ENCODE measurements around the gene SLC22A3.
"Not testable (repeated sequence)": the region's sequence is repeated elsewhere in the genome, so short reads cannot be mapped to it uniquely, and the experiment has no call there.

SLC22A3 gene

DNA sequence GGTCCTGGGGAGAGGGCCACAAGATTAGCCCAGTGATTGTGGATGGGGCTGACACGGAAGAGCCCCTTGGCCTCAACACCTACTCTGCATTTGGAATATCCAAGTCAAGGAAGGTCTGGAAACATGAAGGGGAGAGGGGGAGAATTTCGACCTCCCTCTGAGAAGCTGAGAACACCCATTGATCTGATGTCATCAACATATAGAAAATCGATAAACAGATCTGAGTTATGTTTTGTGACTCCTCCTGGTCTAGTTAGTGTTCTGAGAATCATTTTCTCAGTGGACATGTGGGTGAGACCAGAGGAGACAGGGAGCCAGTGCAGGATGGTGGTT, 108.0 kb downstream of the SLC22A3 start:
- Mint-ChIP-seq H3K27ac (no peak overlapping the region), H3K9me3 (no peaks in the 10 kb centered on the region)

DNA sequence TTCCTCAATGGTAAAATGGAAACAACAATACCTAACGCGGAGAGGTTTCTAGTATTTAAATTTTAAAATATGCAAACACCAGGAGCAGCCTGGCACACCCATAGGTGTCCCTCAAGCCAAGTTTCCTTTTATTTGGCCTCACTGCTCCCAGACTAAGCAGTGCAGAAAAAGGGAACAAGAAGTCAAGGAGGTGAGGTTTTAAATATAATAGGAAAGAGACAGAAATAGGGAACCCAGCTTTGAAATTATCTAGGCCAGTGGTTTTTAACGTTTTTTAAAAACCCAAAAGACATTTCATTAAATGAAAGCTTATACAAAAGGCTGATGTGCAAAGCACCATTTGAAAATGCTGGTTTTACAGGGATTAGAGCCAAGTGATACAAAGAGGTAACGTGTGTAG, 109.6 kb downstream of the SLC22A3 start:
- ATAC-seq (replicated peaks) (no peak), DNase-seq (no peak)
- peak overlapping the region in 1 of 2 donors; percentile 17 for H3K4me3 Mint-ChIP-seq
- H3K27ac Mint-ChIP-seq = no peak overlapping the region
- peaks cover 2% of the 10 kb centered on the region for H3K36me3 Mint-ChIP-seq (ENCODE audit: insufficient read depth)
- no peaks in the 10 kb centered on the region for H3K9me3 Mint-ChIP-seq
- H3K4me1 Mint-ChIP-seq (ENCODE audit: low read depth in 2 of 2) = peaks cover 41 to 51% of the 10 kb centered on the region in 2 donors
- H3K27me3 Mint-ChIP-seq = no peaks in the 10 kb centered on the region

More for the DNA sequence above, 108.0 kb downstream of the SLC22A3 start:
- DNase-seq (no peak), ATAC-seq (replicated peaks) (no peak)
- Mint-ChIP-seq H3K27me3 (no peaks in the 10 kb centered on the region), H3K36me3 (ENCODE audit: insufficient read depth) (peaks cover 2% of the 10 kb centered on the region), H3K4me1 (ENCODE audit: low read depth in 2 of 2) (peaks cover 31 to 38% of the 10 kb centered on the region in 2 donors), H3K4me3 (no peak overlapping the region)

DNA sequence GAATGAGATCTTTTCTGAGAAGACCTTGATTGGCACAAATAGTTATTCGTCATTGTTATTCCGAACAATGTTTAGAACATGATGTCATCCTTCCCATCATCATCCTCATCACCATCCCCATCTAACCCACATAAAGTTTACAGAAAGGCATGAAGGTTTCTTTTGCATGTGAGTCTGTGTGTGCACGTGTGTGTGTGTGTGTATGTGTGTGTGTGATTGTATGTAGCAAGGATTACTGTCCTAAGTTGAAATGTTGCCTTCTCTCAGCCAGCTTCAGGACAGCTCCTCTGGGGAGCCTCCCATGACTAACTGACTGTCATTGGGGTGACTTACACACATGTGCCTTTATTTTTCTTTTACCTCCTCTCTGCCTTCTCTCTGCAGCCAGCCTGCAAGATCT, 113.5 kb downstream of the SLC22A3 start:
- Mint-ChIP-seq H3K9me3 (no peaks in the 10 kb centered on the region), H3K4me3 (peak overlapping the region; percentile 67 to 75), H3K27ac (peak overlapping the region in 1 of 2 donors; percentile 71), H3K27me3 (no peaks in the 10 kb centered on the region), H3K36me3 (ENCODE audit: insufficient read depth) (peaks cover 2% of the 10 kb centered on the region), H3K4me1 (ENCODE audit: low read depth in 2 of 2) (peaks cover 63 to 76% of the 10 kb centered on the region in 2 donors)
- DNase-seq (no peak), ATAC-seq (replicated peaks) (no peak)

DNA sequence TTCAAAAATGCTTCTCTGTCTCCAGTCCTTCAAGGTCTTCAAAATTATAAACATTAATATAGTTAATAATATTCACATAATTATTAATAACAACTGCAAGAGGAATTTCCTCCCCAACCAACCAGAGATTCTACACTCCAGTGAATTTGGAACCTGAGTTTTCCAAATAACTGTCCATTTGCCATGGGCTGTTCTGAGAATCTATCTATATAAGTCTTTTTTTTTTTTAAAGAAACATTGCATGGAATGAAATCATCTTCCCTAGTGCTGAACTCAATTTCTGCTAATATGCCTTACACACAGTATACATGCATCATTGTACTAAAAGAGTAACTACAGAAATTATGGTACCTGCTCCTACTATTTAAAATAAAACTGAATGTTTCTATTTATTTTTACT, 113.9 kb downstream of the SLC22A3 start:
- DNase-seq (no peak), ATAC-seq (replicated peaks) (peak; percentile 9)
- Mint-ChIP-seq H3K4me1 (ENCODE audit: low read depth in 2 of 2) (peaks cover 66 to 79% of the 10 kb centered on the region in 2 donors), H3K27me3 (no peaks in the 10 kb centered on the region), H3K4me3 (peak overlapping the region; percentile 67 to 75), H3K9me3 (no peaks in the 10 kb centered on the region), H3K27ac (peak overlapping the region; percentile 71 to 77), H3K36me3 (ENCODE audit: insufficient read depth) (peaks cover 2% of the 10 kb centered on the region)

DNA sequence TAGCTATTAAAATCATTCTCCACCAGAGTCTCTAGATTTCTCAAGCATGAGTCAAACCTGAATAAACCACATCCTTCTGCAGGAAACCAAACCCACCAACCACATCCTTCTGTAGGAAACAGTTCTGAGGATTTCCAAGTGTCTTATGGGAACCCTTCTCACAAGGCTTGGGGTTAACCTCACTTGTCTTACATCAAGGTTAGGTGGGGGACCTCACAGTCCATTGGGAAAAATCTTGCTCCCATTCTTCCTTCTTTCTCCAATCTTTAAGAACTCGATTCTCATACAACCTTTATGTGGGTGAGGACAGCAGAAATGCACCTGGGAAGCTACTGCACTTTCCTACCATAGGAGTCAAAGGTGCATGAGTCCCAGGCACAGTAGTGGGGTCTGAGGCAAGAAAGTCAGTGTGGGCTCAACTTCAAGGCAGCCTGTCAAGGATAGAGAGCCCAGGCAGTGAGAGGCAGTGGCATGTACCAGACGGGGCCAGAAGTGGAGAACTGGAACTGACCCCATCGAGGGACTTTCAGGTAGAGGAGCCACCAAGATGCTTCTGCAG, 114.5 kb downstream of the SLC22A3 start:
- Mint-ChIP-seq H3K27me3 (no peaks in the 10 kb centered on the region), H3K27ac (peak overlapping the region; percentile 71 to 77), H3K36me3 (ENCODE audit: insufficient read depth) (peaks cover 2% of the 10 kb centered on the region), H3K9me3 (no peaks in the 10 kb centered on the region), H3K4me1 (ENCODE audit: low read depth in 2 of 2) (peaks cover 63 to 77% of the 10 kb centered on the region in 2 donors), H3K4me3 (peak overlapping the region; percentile 67 to 75)
- DNase-seq (peak; percentile 55 to 66 (median 55)), ATAC-seq (replicated peaks) (peak; percentile 98)

DNA sequence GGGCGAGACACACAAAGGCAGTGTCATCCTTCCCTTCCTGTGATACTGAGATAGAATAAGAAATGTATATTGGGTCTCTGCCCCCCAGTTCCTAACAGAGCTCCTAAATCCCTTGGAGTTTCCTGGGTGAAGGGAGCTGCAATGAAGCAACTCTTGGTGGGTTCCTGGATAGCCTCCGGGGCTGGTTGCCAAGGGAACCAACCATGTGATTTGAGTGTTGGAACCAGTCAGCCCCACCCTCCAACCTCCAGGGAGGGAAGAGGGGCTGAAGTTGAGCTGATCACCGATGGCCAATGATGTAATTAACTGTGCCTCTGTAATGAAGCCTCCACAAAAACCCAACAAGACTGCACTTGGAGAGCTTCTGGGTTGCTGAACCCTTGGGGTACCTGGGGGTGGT, 116.6 kb downstream of the SLC22A3 start:
- no peak for ATAC-seq (replicated peaks)

DNA sequence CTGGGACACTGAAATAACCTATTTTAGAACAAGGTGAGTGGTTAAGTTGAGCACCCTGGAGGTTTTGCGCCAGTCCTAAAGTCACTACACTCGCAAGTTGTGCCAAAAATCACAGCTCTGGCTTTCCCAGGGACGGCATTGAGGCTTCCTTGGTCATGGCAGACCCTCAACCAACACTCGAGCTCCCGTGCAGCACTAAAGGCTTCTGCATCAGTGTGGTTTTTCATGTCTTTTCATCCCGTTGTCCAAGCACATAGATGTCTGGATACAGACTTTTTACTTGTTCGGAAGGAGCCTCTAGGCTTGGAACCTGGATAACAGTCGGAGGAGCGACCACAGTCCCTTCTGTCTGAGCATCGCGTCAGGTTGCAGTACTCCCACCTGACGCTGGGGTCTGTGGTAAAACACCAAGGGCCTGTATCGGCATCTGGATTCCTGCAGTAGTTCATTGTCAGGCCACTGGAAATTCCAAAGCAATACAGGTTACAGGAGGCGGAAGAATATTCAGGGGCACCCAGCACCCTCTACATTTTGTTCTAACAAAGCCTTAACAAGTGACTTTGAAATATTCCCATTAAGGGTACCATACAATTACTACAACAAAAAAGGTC, 119.2 kb downstream of the SLC22A3 start:
- H3K4me3 Mint-ChIP-seq; DNase-seq; H3K27me3 Mint-ChIP-seq; ATAC-seq (replicated peaks); H3K36me3 Mint-ChIP-seq (ENCODE audit: insufficient read depth); H3K9me3 Mint-ChIP-seq; H3K27ac Mint-ChIP-seq: not testable (repeated sequence)
- peaks cover 32 to 52% of the 10 kb centered on the region in 2 donors for H3K4me1 Mint-ChIP-seq (ENCODE audit: low read depth in 2 of 2)

More for the DNA sequence above, 116.6 kb downstream of the SLC22A3 start:
- H3K27ac Mint-ChIP-seq = no peak overlapping the region
- H3K4me1 Mint-ChIP-seq (ENCODE audit: low read depth in 2 of 2) = peaks cover 48 to 64% of the 10 kb centered on the region in 2 donors
- H3K9me3 Mint-ChIP-seq = no peaks in the 10 kb centered on the region
- DNase-seq = no peak
- H3K36me3 Mint-ChIP-seq (ENCODE audit: insufficient read depth) = peaks cover 2% of the 10 kb centered on the region
- no peak overlapping the region for H3K4me3 Mint-ChIP-seq
- H3K27me3 Mint-ChIP-seq = no peaks in the 10 kb centered on the region

DNA sequence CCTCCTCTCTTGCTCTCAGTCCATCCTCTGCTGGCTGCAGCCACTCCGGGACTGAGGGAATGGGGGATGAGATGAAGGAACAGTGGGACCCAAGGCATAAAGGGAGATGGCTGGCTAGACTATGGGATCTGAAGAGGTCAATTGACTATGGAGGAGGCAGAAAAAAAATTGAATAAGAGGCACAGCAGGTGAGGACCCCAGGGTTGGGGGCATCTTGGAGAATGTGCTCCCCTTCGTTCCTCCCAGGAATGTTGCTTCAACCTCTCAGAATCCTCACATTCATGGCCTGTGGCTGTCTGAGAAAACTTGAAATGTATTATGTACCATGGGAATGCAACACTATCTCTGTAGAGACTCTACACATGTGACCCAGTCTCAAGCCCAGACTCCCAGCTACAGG, 121.0 kb downstream of the SLC22A3 start:
- Mint-ChIP-seq H3K27me3 (no peaks in the 10 kb centered on the region), H3K4me1 (ENCODE audit: low read depth in 2 of 2) (peaks cover 20 to 35% of the 10 kb centered on the region in 2 donors), H3K27ac (no peak overlapping the region), H3K9me3 (no peaks in the 10 kb centered on the region), H3K4me3 (no peak overlapping the region), H3K36me3 (ENCODE audit: insufficient read depth) (peaks cover 3% of the 10 kb centered on the region)
- ATAC-seq (replicated peaks) (no peak), DNase-seq (no peak)

DNA sequence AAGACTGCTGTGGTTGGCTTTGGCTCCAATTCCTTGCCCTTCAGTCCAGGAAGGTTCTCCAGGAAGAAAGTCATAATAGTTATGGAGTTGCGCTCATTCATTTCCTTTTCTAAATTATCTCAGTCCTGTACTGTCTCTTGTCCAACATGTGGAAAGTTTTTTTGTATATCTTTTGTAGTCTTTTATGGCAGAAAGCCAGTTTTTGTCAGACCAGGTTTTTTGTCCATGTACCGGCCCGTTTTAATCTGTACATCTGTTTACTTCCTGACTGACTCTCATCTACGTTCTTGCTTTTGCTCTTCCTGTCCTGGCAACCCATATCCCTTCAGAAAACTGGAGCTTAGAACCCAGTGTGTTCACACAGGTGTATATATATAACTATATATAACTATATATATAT, 127.9 kb downstream of the SLC22A3 start:
- not testable (repeated sequence) for DNase-seq; H3K4me1 Mint-ChIP-seq (ENCODE audit: low read depth in 2 of 2); H3K27me3 Mint-ChIP-seq; ATAC-seq (replicated peaks); H3K36me3 Mint-ChIP-seq (ENCODE audit: insufficient read depth); H3K9me3 Mint-ChIP-seq; H3K4me3 Mint-ChIP-seq; H3K27ac Mint-ChIP-seq

DNA sequence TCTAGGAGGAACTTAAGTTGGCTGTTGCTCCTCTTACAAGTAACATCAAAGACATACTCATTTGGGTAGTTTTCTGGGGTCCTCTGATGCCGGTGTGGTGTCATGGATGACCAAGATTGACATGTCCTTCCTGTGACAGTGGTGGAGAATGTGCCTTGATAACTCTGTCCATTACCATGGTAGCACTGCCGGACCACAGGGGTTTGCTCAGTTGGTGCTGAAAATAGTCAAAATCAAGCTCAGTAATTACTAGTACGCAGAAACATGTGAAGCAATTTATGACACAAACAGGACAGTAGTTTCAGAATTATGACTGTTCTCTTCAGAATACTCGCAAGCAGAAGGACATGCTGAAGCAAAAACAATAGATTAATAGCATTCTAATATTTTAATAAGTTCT, 128.9 kb downstream of the SLC22A3 start:
- not testable (repeated sequence) for DNase-seq; H3K27ac Mint-ChIP-seq; H3K27me3 Mint-ChIP-seq; H3K9me3 Mint-ChIP-seq; ATAC-seq (replicated peaks); H3K4me3 Mint-ChIP-seq; H3K4me1 Mint-ChIP-seq (ENCODE audit: low read depth in 2 of 2)
- peaks cover 15% of the 10 kb centered on the region for H3K36me3 Mint-ChIP-seq (ENCODE audit: insufficient read depth)

DNA sequence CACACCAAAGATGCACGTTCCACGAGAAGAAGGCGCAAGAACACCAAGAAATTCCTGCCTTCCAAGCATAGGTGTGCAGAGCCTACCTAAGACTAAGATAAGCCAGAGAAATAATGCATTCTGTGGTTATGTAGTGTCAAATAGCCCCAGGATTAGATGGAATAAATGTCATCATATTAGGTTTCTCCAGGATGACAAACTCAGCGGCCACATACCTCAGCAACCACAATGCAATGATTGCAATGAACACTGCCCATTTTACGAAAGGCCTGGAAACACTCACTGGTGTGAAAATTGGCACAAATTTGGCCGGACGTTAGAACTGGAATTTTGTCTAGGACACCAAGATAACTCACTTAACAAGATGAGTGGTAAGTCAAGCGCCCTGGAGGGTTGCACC, 129.7 kb downstream of the SLC22A3 start:
- peaks cover 3 to 4% of the 10 kb centered on the region in 2 donors for H3K4me1 Mint-ChIP-seq (ENCODE audit: low read depth in 2 of 2)
- H3K27me3 Mint-ChIP-seq = no peaks in the 10 kb centered on the region
- DNase-seq (no peak), ATAC-seq (replicated peaks) (no peak)
- no peak overlapping the region for H3K4me3 Mint-ChIP-seq
- H3K36me3 Mint-ChIP-seq (ENCODE audit: insufficient read depth) = peaks cover 18% of the 10 kb centered on the region
- H3K27ac Mint-ChIP-seq = no peak overlapping the region
- H3K9me3 Mint-ChIP-seq = peaks cover 0 to 12% of the 10 kb centered on the region in 2 donors

DNA sequence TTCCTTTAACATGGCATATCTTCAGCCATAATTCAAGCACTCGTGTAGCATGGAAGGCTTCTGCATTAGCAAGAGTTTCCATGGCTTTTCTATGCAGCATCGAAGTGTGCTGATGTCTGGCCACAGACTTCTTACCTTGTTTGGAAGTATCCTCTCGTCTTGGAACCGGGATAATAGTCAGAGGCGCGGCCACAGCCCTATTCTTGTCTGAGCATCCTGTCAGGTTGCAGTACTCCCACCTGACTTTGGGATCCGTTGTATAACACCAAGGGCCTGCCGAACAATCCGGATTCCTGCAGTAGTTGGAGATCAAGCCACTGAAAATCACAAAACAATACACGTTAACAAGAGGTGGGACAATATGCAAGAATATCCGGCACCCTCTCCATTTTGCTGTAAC, 138.9 kb downstream of the SLC22A3 start:
- ATAC-seq (replicated peaks) (no peak), DNase-seq (no peak)
- Mint-ChIP-seq H3K9me3 (peaks cover 0 to 3% of the 10 kb centered on the region in 2 donors), H3K27me3 (no peaks in the 10 kb centered on the region), H3K4me1 (ENCODE audit: low read depth in 2 of 2) (no peaks in the 10 kb centered on the region), H3K27ac (no peak overlapping the region), H3K36me3 (ENCODE audit: insufficient read depth) (peaks cover 19% of the 10 kb centered on the region), H3K4me3 (no peak overlapping the region)

DNA sequence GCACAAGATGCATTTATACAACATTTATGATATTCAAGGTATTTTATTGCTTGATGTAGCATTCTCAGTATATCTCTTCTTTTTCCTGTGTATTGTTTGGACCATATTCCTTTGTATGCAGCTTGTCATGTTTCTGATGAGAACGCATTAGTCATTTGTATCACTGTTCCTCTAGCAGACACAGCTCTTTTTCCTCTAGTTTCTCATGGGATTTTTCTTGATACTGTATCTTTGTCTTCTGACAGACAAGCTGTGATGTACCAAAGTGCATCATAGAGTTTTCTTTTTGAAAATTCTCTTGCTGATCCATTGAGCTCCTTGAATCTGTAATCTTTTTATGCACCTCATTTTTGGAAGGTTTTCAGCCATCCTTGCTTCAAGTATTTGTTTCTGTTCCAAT, 140.9 kb downstream of the SLC22A3 start:
- Mint-ChIP-seq H3K27ac (no peak overlapping the region), H3K27me3 (no peaks in the 10 kb centered on the region), H3K36me3 (ENCODE audit: insufficient read depth) (peaks cover 14% of the 10 kb centered on the region), H3K9me3 (no peaks in the 10 kb centered on the region), H3K4me3 (no peak overlapping the region), H3K4me1 (ENCODE audit: low read depth in 2 of 2) (no peaks in the 10 kb centered on the region)
- no peak for ATAC-seq (replicated peaks)
- DNase-seq = no peak

DNA sequence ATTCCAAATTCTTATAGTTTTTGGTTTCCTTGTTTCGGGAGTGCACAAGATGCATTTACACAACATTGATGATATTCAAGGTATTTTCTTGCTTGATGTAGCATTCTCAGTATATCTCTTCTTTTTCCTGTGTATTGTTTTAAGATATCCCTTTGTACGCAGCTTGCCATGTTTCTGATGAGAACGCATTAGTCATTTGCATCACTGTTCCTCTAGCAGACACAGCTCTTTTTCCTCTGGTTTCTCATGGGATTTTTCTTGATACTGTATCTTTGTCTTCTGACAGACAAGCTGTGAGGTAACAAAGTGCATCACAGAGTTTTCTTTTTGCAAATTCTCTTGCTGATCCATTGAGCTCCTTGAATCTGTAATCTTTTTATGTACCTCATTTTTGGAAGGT, 146.4 kb downstream of the SLC22A3 start:
- H3K9me3 Mint-ChIP-seq = no peaks in the 10 kb centered on the region
- H3K27me3 Mint-ChIP-seq = no peaks in the 10 kb centered on the region
- no peak overlapping the region for H3K4me3 Mint-ChIP-seq
- no peak for ATAC-seq (replicated peaks)
- peak overlapping the region in 1 of 2 donors; percentile 8 for H3K27ac Mint-ChIP-seq
- DNase-seq = no peak
- H3K4me1 Mint-ChIP-seq (ENCODE audit: low read depth in 2 of 2) = no peaks in the 10 kb centered on the region
- H3K36me3 Mint-ChIP-seq (ENCODE audit: insufficient read depth) = peaks cover 9% of the 10 kb centered on the region

Data from effector memory CD8-positive, alpha-beta T cell (primary cell).